Skeletal muscle tissue (tissue), 4 donors: ENCODE data around the gene HMGB2. TPM values are rescaled to one million over a fixed set of nuclear protein-coding genes. Genes with fewer than 3 reads are reported as not detected.

Experiments
- H3K27ac ChIP-seq: one replicate; pipeline ENCODE4 v1.7.0; 2013; ENCODE audit warnings: mild to moderate bottlenecking, low read depth, low read length, inconsistent platforms
- H3K27me3 ChIP-seq, 3 donors: one replicate each; pipeline ENCODE4 v1.7.0; 2013; ENCODE audit warnings: low read length in 3 of 3; ENCODE audit not compliant: control insufficient read depth in 3 of 3, insufficient read depth in 3 of 3
- H3K36me3 ChIP-seq, 3 donors: one replicate each; pipeline ENCODE4 v1.7.0; 2013; ENCODE audit warnings: low read length in 3 of 3; ENCODE audit not compliant: control insufficient read depth in 3 of 3, insufficient read depth in 3 of 3
- H3K4me1 ChIP-seq, 3 donors: one replicate each; pipeline ENCODE4 v1.7.0; 2013; ENCODE audit warnings: low read length in 3 of 3, mild to moderate bottlenecking in 3 of 3; ENCODE audit not compliant: control insufficient read depth in 3 of 3, insufficient read depth in 3 of 3
- H3K4me3 ChIP-seq, 3 donors: one replicate each; pipeline ENCODE4 v1.7.0; 2013; ENCODE audit warnings: low read length in 3 of 3
- H3K9ac ChIP-seq, 3 donors: one replicate each; pipeline ENCODE4 v1.7.0; 2013; ENCODE audit warnings: low read length in 3 of 3, mild to moderate bottlenecking in 3 of 3, moderate library complexity in 2 of 3, low read depth in 1 of 3
- H3K9me3 ChIP-seq, 3 donors: one replicate each; pipeline ENCODE4 v1.7.0; 2013; ENCODE audit warnings: low read length in 3 of 3; ENCODE audit not compliant: control insufficient read depth in 3 of 3
- total RNA-seq: library from RNA; depleted of rRNA; stranded (reverse); fragments of >200 nt; gene quantifications from one replicate; pipeline ENCODE4 v1.2.3, GENCODE V29; 2014
- donor health status: Osteomylitis.

Gene HMGB2
- total RNA-seq, 1 donor from 2014 or later, result 39.7 TPM

DNA sequence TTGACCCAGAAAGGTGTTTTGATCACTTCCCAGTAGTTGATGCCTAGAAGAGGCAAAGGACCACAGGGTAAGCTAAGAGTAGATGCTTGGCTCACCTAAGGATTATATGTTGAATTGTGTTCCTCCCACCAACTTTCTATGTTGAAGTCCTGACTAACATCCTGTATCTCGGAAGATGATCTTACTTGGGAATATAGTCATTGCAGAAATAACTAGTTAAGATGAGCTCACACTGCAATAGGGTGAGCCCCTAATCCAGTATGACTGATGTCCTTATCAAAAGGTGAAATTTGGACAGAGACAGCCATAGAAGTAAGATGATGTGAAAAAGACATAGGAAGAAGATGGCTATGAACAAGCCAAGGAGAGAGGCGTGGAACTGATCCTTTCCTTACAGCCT is 3.3 kb upstream of the HMGB2 start:
- H3K4me1 ChIP-seq, result peaks cover 11 to 14% (median 13%) of the 10 kb centered on the region in 3 donors
- no peaks in the 10 kb centered on the region for H3K9me3 ChIP-seq
- no peak overlapping the region for H3K9ac ChIP-seq
- no peaks in the 10 kb centered on the region for H3K27me3 ChIP-seq
- H3K4me3 ChIP-seq, result no peak overlapping the region
- no peak overlapping the region for H3K27ac ChIP-seq
- peaks cover 0 to 4% (median 0%) of the 10 kb centered on the region in 3 donors for H3K36me3 ChIP-seq

- Histone ChIP-seq H3K27ac (peak overlapping the region; percentile 31), H3K4me3 (peak overlapping the region; percentile 87 to 94 (median 91)), H3K36me3 (peaks cover 0 to 18% (median 12%) of the 10 kb centered on the region in 3 donors), H3K27me3 (no peaks in the 10 kb centered on the region), H3K4me1 (peaks cover 11 to 14% (median 13%) of the 10 kb centered on the region in 3 donors), H3K9ac (peak overlapping the region; percentile 66 to 77 (median 74)), H3K9me3 (no peaks in the 10 kb centered on the region)
Measured at GRCh38 chr4:173334891-173335752, 964 bp upstream of the HMGB2 start.

- H3K4me1 ChIP-seq, result peaks cover 11 to 14% (median 13%) of the 10 kb centered on the region in 3 donors
- H3K9ac ChIP-seq, result peak overlapping the region; percentile 99
- peak overlapping the region; percentile 99 for H3K27ac ChIP-seq
- no peaks in the 10 kb centered on the region for H3K27me3 ChIP-seq
- peaks cover 0 to 19% (median 12%) of the 10 kb centered on the region in 3 donors for H3K36me3 ChIP-seq
- no peaks in the 10 kb centered on the region for H3K9me3 ChIP-seq
- peak overlapping the region; percentile 94 to 98 (median 94) for H3K4me3 ChIP-seq
Measured at GRCh38 chr4:173333658-173334084, 487 bp downstream of the HMGB2 start.

DNA sequence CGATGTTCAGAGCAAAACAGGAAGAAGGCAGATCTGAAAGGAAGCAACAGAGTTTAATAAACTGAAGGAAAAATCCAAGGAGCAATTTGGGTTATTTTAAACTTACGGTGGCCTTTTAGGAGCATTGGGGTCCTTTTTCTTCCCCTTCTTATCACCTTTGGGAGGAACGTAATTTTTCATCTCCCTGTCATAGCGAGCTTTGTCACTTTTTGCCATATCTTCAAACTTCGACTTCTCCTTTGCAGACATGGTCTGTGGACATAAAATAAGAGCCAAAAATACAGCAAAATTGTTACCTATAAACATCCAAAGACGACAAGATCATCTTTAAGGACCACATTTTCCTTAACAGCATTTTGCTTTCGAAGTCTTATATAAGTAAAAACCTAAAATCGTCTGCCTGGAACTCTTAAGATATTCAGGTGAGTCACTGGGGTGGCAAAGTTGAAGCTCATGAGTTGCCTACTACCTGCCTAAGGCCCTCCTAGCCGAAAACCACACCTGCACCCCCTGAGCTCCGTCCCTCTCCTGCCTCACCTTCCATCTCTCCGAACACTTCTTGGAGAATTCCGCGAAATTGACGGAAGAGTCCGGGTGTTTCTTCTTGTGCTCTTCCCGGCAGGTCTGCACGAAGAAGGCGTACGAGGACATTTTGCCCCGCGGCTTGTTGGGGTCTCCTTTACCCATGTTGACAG is 1.0 kb downstream of the HMGB2 start:
- peaks cover 11 to 14% (median 13%) of the 10 kb centered on the region in 3 donors for H3K4me1 ChIP-seq
- H3K27me3 ChIP-seq, result no peaks in the 10 kb centered on the region
- no peaks in the 10 kb centered on the region for H3K9me3 ChIP-seq
- peaks cover 0 to 22% (median 12%) of the 10 kb centered on the region in 3 donors for H3K36me3 ChIP-seq
- peak overlapping the region; percentile 87 to 94 (median 94) for H3K4me3 ChIP-seq
- peak overlapping the region; percentile 73 to 99 (median 88) for H3K9ac ChIP-seq
- H3K27ac ChIP-seq, result peak overlapping the region; percentile 99

- Histone ChIP-seq H3K36me3 (peaks cover 0 to 22% (median 12%) of the 10 kb centered on the region in 3 donors), H3K27me3 (no peaks in the 10 kb centered on the region), H3K27ac (no peak overlapping the region), H3K4me3 (peak overlapping the region in 1 of 3 donors; percentile 87), H3K9ac (no peak overlapping the region), H3K4me1 (peaks cover 11 to 14% (median 13%) of the 10 kb centered on the region in 3 donors), H3K9me3 (no peaks in the 10 kb centered on the region)
Measured at GRCh38 chr4:173332021-173332487, 2.1 kb downstream of the HMGB2 start.

DNA sequence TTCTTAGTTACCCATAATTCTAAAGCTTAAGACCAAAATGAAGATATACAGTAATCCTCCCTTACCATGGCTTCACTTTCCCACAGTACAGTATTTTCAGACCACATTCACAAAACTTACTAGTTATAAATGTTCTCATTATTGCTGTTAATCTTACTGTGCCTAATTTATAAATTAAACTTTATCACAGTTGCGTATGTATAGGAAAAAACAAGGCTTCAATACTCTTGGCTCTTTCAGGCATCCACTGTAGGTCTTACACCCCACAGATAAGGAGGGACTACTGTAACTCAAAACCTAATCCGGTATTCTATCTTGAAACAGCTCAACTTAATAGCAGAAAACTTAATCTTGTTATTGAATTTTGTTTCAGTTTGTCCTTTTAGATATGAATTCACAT is 3.6 kb downstream of the HMGB2 start:
- H3K4me1 ChIP-seq, result peaks cover 11 to 14% (median 13%) of the 10 kb centered on the region in 3 donors
- H3K9ac ChIP-seq, result no peak overlapping the region
- H3K36me3 ChIP-seq, result peaks cover 0 to 26% (median 12%) of the 10 kb centered on the region in 3 donors
- no peak overlapping the region for H3K27ac ChIP-seq
- no peaks in the 10 kb centered on the region for H3K9me3 ChIP-seq
- no peaks in the 10 kb centered on the region for H3K27me3 ChIP-seq
- no peak overlapping the region for H3K4me3 ChIP-seq

DNA sequence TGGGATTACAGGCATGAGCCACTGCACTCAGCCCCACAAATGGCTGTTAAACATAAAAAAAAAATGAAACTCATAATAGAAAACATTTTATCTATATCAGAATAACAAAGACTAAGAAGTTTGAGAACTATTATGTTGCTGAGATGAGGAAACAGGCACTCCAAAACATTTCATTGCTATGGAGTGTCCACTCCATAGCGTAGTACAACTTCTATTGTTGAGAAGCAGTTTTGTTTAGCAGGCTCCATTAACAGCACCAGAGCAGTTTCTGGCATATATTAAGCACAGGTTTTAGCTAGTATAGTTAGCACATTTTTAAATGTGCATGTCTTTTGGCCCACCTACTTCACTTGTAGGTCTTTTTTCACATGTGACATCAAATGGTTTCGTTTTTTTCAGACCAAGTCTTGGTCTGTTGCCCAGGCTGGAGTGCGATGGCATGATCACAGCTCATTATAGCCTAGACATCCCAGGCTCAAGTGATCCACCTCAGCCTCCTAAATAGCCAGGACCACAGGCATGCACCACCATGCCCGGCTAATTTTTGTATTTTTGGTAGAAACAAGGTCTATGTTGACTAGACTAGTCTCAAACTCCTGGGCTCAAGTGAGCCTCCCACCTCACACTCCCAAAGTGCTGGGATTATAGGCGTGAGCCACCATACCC is 5.8 kb downstream of the HMGB2 start:
- H3K27ac ChIP-seq, result no peak overlapping the region
- no peaks in the 10 kb centered on the region for H3K27me3 ChIP-seq
- no peak overlapping the region for H3K4me3 ChIP-seq
- peaks cover 0 to 26% (median 12%) of the 10 kb centered on the region in 3 donors for H3K36me3 ChIP-seq
- peaks cover 4 to 9% (median 7%) of the 10 kb centered on the region in 3 donors for H3K4me1 ChIP-seq
- no peaks in the 10 kb centered on the region for H3K9me3 ChIP-seq
- H3K9ac ChIP-seq, result no peak overlapping the region

- Histone ChIP-seq H3K4me3 (no peak overlapping the region), H3K9me3 (no peaks in the 10 kb centered on the region), H3K9ac (no peak overlapping the region), H3K36me3 (peaks cover 0 to 7% (median 0%) of the 10 kb centered on the region in 3 donors), H3K4me1 (no peaks in the 10 kb centered on the region), H3K27me3 (no peaks in the 10 kb centered on the region), H3K27ac (no peak overlapping the region)
Measured at GRCh38 chr4:173325007-173325736, 9.0 kb downstream of the HMGB2 start.

GRCh38 chr4:173319696-173320095 is 14.5 kb downstream of the HMGB2 start:
- Histone ChIP-seq H3K27me3 (no peaks in the 10 kb centered on the region), H3K4me3 (no peak overlapping the region), H3K9ac (no peak overlapping the region), H3K9me3 (no peaks in the 10 kb centered on the region), H3K27ac (no peak overlapping the region), H3K36me3 (no peaks in the 10 kb centered on the region), H3K4me1 (peaks cover 0 to 4% (median 2%) of the 10 kb centered on the region in 3 donors)
